ENCODE measurements around the gene PIP5K1B. TPM values are rescaled to one million over a fixed set of nuclear protein-coding genes. Genes with fewer than 3 reads are reported as not detected.

PIP5K1B gene
- total RNA-seq, 2 experiments from 2014 or later, result 1.9 TPM

DNA sequence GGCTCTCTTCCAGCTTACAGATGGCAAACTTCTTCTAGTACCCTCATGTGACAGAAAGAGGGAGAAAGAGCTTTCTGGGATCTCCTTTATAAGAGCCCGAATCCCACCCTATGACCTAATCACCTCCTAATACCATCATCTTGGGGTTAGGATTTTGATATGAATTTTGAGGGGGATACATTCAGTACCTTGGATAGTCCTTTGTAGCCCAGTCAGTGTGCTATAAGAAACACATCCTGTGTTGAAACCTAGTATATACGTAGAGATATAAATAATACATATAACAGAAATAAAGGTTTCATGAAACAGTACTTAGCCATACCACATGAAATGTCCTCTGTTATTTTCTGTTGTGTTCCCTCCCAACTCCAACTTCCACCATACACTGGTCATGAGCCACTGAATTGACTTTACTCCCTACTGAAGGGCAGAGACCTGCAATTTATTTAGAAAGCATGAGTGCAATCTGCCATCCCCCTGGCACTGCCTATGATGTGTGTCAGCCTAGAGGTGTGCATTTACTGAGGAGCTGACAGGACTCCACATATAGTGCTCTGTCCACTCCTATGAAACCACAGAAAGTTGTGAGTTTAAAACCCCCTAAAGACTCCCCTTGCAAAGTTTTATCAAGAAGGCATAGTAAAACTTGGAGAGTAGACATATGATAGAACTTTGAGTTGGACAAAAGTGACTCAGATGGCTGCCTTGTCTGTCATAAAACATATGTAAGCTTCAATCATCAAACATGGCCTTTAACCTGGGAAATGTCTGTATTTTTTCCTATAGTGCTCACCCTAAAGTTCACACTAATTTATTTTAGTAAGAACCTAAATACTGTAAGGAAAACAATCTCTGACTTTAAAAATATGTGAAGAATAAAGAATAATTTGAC is 12.8 kb downstream of the PIP5K1B start:
- Mint-ChIP-seq H3K4me3 (no peak overlapping the region), H3K27me3 (peaks cover 44% of the 10 kb centered on the region), H3K27ac (no peak overlapping the region)

GRCh38 chr9:68719847-68720246 is 14.8 kb downstream of the PIP5K1B start:
- H3K36me3 Mint-ChIP-seq, result no peaks in the 10 kb centered on the region
- H3K27me3 Mint-ChIP-seq, result peaks cover 44% of the 10 kb centered on the region
- DNase-seq, result no peak
- no peaks in the 10 kb centered on the region for H3K4me1 Mint-ChIP-seq
- H3K27ac Mint-ChIP-seq, result no peak overlapping the region
- peaks cover 2% of the 10 kb centered on the region for H3K9me3 Mint-ChIP-seq
- H3K4me3 Mint-ChIP-seq, result no peak overlapping the region

More for the DNA sequence above, 12.8 kb downstream of the PIP5K1B start:
- Mint-ChIP-seq H3K36me3 (no peaks in the 10 kb centered on the region), H3K9me3 (no peaks in the 10 kb centered on the region), H3K4me1 (no peaks in the 10 kb centered on the region)
- DNase-seq, result no peak

GRCh38 chr9:68720656-68721313 is 15.7 kb downstream of the PIP5K1B start:
- Mint-ChIP-seq H3K4me1 (no peaks in the 10 kb centered on the region), H3K9me3 (peaks cover 2% of the 10 kb centered on the region), H3K27me3 (peaks cover 37% of the 10 kb centered on the region), H3K36me3 (no peaks in the 10 kb centered on the region), H3K27ac (no peak overlapping the region), H3K4me3 (no peak overlapping the region)
- no peak for DNase-seq

DNA sequence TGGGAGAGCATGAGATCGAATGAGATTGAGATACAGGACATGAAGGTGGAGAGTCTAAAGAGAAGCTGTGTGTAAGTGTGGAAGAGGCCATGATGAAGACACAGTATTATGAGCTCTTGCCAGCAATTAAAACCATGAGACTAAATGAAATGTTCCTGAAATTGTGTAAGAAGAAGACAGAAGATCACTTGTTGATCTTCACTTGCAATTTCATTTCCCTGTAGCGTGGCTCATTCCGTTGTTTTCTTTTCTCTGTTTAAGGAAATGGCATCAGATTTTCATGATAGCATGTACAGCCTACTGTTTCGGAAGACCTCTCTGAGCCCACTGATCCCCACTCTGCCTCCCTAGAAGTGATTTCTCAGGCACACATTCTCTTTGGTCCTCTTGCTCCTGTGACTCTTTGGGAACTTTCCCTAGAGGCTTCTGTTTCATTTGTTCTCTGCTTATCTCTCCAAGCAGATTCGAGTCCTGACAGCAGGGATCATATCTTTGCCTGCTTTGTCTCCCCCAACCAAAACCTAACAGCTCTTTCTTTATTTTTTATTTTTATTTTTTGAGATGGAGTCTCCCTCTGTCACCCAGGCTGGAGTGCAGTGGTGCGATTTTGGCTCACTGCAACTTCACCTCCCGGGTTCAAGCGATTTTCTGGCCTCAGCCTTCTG is 16.8 kb downstream of the PIP5K1B start:
- peaks cover 2% of the 10 kb centered on the region for H3K9me3 Mint-ChIP-seq
- H3K27me3 Mint-ChIP-seq, result peaks cover 35% of the 10 kb centered on the region
- H3K4me3 Mint-ChIP-seq, result no peak overlapping the region
- DNase-seq, result no peak
- no peak overlapping the region for H3K27ac Mint-ChIP-seq
- no peaks in the 10 kb centered on the region for H3K4me1 Mint-ChIP-seq
- no peaks in the 10 kb centered on the region for H3K36me3 Mint-ChIP-seq

- Mint-ChIP-seq H3K4me3 (no peak overlapping the region), H3K4me1 (no peaks in the 10 kb centered on the region)
Measured at GRCh38 chr9:68725070-68725469, 20.0 kb downstream of the PIP5K1B start.

GRCh38 chr9:68726489-68726888 is 21.4 kb downstream of the PIP5K1B start:
- H3K4me1 Mint-ChIP-seq, result no peaks in the 10 kb centered on the region
- peaks cover 39% of the 10 kb centered on the region for H3K27me3 Mint-ChIP-seq
- no peaks in the 10 kb centered on the region for H3K36me3 Mint-ChIP-seq
- H3K27ac Mint-ChIP-seq, result no peak overlapping the region
- no peak for DNase-seq
- H3K9me3 Mint-ChIP-seq, result peaks cover 2% of the 10 kb centered on the region
- no peak overlapping the region for H3K4me3 Mint-ChIP-seq

More at GRCh38 chr9:68725070-68725469, 20.0 kb downstream of the PIP5K1B start:
- Mint-ChIP-seq H3K27ac (no peak overlapping the region), H3K36me3 (no peaks in the 10 kb centered on the region), H3K9me3 (peaks cover 2% of the 10 kb centered on the region), H3K27me3 (peaks cover 39% of the 10 kb centered on the region)
- no peak for DNase-seq

DNA sequence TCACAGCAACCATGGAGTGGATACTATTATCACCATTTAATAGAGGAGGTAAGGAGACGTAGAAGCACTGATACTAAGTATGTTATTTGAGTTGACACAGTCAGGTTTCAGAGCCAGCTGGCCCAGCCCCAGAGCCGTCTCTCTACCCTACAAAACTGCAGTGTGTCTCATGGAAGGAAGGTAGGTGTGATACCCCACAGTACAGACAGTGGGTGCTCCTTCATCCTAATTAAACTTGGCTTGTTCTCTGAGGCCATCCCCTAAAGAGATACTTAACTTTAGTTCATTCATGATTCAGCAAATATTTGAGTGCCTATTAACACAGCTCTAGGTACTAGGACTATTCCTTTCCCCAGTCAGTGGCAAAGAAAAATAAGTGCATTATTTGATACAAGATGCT is 22.6 kb downstream of the PIP5K1B start:
- no peak overlapping the region for H3K27ac Mint-ChIP-seq
- no peak overlapping the region for H3K4me3 Mint-ChIP-seq
- H3K27me3 Mint-ChIP-seq, result peaks cover 43% of the 10 kb centered on the region
- no peaks in the 10 kb centered on the region for H3K4me1 Mint-ChIP-seq
- DNase-seq, result no peak
- peaks cover 2% of the 10 kb centered on the region for H3K9me3 Mint-ChIP-seq
- no peaks in the 10 kb centered on the region for H3K36me3 Mint-ChIP-seq

- H3K27ac Mint-ChIP-seq, result no peak overlapping the region
- no peak overlapping the region for H3K4me3 Mint-ChIP-seq
- no peaks in the 10 kb centered on the region for H3K4me1 Mint-ChIP-seq
- H3K9me3 Mint-ChIP-seq, result peaks cover 2% of the 10 kb centered on the region
- H3K36me3 Mint-ChIP-seq, result no peaks in the 10 kb centered on the region
- no peak for DNase-seq
- peaks cover 44% of the 10 kb centered on the region for H3K27me3 Mint-ChIP-seq
Measured at GRCh38 chr9:68728731-68729130, 23.7 kb downstream of the PIP5K1B start.

DNA sequence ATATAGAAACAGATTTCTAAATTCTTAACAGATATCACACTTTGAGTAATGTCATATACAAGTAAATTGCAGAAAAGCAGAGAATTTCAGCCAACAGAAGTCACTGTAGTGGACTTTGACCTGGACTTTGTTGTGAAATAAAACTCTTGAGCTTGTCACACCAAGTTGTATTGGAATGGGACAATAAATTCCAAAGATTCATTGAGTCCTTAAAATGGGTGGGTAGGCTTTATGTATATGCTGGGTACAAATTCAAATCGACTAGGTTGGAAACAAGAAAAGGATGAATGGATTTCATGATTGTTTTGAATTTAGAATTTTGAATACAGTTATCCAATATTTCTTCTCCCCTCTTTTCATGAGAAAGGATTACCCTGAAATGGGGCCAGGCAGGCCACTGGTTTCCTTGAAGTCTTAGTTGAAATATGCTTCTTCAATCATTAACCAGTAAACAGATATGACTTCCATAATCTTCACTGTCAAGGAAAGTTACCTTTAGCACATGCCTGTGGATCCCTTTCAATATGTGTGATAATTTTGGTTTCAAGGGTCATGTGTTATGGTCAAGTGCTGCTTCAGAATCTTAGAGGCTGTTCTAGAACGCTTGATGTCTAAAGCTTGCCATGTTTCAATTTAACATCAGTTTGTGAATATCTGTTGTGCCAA is 25.7 kb downstream of the PIP5K1B start:
- Mint-ChIP-seq H3K4me1 (no peaks in the 10 kb centered on the region), H3K27me3 (peaks cover 47% of the 10 kb centered on the region), H3K27ac (no peak overlapping the region), H3K9me3 (no peaks in the 10 kb centered on the region), H3K4me3 (no peak overlapping the region), H3K36me3 (no peaks in the 10 kb centered on the region)
- no peak for DNase-seq

GRCh38 chr9:68731857-68732256 is 26.8 kb downstream of the PIP5K1B start:
- Mint-ChIP-seq H3K27ac (no peak overlapping the region), H3K4me3 (no peak overlapping the region), H3K4me1 (no peaks in the 10 kb centered on the region), H3K9me3 (no peaks in the 10 kb centered on the region), H3K36me3 (no peaks in the 10 kb centered on the region), H3K27me3 (peaks cover 43% of the 10 kb centered on the region)
- no peak for DNase-seq

GRCh38 chr9:68732405-68733020 is 27.5 kb downstream of the PIP5K1B start:
- Mint-ChIP-seq H3K27me3 (peaks cover 45% of the 10 kb centered on the region), H3K27ac (no peak overlapping the region), H3K36me3 (no peaks in the 10 kb centered on the region), H3K9me3 (no peaks in the 10 kb centered on the region), H3K4me3 (no peak overlapping the region), H3K4me1 (no peaks in the 10 kb centered on the region)
- DNase-seq, result no peak

DNA sequence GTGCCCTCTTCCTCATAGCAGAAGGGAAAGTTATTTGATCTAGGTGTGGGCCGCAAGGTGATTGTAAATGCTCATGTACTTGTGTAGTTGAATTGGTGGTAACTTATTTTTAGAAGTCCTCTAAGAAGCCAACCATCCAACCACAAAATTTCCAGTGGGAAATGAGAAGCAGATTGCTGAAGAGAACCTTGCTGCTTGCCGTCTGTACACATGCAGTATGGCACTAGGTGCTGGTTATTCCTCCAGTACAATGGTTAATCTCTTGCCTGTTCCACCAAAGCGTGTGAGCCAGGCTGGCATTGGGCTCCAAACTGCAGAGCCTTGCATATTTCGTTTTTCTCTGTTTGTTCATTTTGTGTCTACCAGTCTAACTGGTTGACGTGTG is 28.0 kb downstream of the PIP5K1B start:
- Mint-ChIP-seq H3K9me3 (no peaks in the 10 kb centered on the region), H3K27ac (no peak overlapping the region), H3K4me1 (no peaks in the 10 kb centered on the region), H3K4me3 (no peak overlapping the region), H3K36me3 (no peaks in the 10 kb centered on the region), H3K27me3 (peaks cover 43% of the 10 kb centered on the region)
- no peak for DNase-seq

DNA sequence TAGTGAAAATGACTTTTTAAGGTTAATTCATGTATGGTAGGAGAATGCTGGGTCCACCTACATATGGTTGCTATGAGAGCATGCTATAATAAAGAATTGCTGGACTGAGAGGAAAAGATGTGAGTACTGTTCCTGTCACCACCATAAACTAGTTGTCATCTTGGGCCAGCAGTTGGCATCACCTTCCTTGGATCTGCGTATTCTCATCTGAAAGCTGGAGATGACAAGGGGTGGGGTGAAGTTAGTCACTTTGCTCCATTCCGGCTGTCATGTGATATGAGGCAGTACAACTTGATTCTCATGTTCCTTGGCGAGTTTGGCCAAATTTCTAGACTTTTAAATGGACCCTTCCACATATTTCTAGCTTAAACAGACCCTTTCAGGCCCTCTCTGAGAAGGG is 33.3 kb downstream of the PIP5K1B start:
- Mint-ChIP-seq H3K27ac (no peak overlapping the region), H3K4me3 (no peak overlapping the region), H3K36me3 (no peaks in the 10 kb centered on the region), H3K9me3 (no peaks in the 10 kb centered on the region), H3K27me3 (peaks cover 36% of the 10 kb centered on the region), H3K4me1 (no peaks in the 10 kb centered on the region)
- DNase-seq, result no peak

GRCh38 chr9:68739621-68740174 is 34.7 kb downstream of the PIP5K1B start:
- H3K36me3 Mint-ChIP-seq, result no peaks in the 10 kb centered on the region
- no peak overlapping the region for H3K27ac Mint-ChIP-seq
- H3K4me3 Mint-ChIP-seq, result no peak overlapping the region
- no peak for DNase-seq
- H3K9me3 Mint-ChIP-seq, result no peaks in the 10 kb centered on the region
- peaks cover 3% of the 10 kb centered on the region for H3K4me1 Mint-ChIP-seq
- peaks cover 29% of the 10 kb centered on the region for H3K27me3 Mint-ChIP-seq

Data from activated naive CD8-positive, alpha-beta T cell treated with anti-CD3 and anti-CD28 coated beads for 36 hours (primary cell).